ENCODE measurements around the gene FCRLA.

FCRLA gene

GRCh38 chr1:161749509-161750407 is 42.7 kb downstream of the FCRLA start, which contains the start of gene DUSP12:
TSS of gene DUSP12 (plus strand) at chr1:161749786. CDS start at chr1:161749802, 16 bp downstream.
- H3K9me3 ChIP-seq (ENCODE audit: control insufficient read depth, insufficient read depth, low read length) = no peaks in the 10 kb centered on the region
- peaks cover 38% of the 10 kb centered on the region for H3K79me2 ChIP-seq (ENCODE audit: control insufficient read depth, low read length)
- no peaks in the 10 kb centered on the region for H4K20me1 ChIP-seq (ENCODE audit: control insufficient read depth, insufficient read depth, low read depth, low read length)
- TF ChIP-seq EZH2phosphoT487 (IDR thresholded peaks at IDR 0.05; ENCODE audit: borderline replicate concordance, low read length) = no peak
- TF ChIP-seq, protein P1, sequence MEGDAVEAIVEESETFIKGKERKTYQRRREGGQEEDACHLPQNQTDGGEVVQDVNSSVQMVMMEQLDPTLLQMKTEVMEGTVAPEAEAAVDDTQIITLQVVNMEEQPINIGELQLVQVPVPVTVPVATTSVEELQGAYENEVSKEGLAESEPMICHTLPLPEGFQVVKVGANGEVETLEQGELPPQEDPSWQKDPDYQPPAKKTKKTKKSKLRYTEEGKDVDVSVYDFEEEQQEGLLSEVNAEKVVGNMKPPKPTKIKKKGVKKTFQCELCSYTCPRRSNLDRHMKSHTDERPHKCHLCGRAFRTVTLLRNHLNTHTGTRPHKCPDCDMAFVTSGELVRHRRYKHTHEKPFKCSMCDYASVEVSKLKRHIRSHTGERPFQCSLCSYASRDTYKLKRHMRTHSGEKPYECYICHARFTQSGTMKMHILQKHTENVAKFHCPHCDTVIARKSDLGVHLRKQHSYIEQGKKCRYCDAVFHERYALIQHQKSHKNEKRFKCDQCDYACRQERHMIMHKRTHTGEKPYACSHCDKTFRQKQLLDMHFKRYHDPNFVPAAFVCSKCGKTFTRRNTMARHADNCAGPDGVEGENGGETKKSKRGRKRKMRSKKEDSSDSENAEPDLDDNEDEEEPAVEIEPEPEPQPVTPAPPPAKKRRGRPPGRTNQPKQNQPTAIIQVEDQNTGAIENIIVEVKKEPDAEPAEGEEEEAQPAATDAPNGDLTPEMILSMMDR (IDR thresholded peaks at IDR 0.05; ENCODE audit: low read depth, low read length, poor library complexity, severe bottlenecking) = peak; percentile 47
- peak within 1 kb of the TSS; percentile 87 for H3K4me2 ChIP-seq (ENCODE audit: low read length)
- H3K36me3 ChIP-seq (ENCODE audit: control insufficient read depth, low read length) = peaks cover 34% of the 10 kb centered on the region
- no peaks in the 10 kb centered on the region for H3F3A ChIP-seq (ENCODE audit: control insufficient read depth, insufficient read depth)
- H3K9me2 ChIP-seq (replicated peaks; ENCODE audit: control insufficient read depth, low read length) = no peaks in the 10 kb centered on the region
- H3K27ac ChIP-seq (ENCODE audit: low read depth, low read length) = peak within 1 kb of the TSS; percentile 62
- H3K4me1 ChIP-seq (ENCODE audit: control insufficient read depth, low read length) = peaks cover 30% of the 10 kb centered on the region
- no peaks in the 10 kb centered on the region for H3K27me3 ChIP-seq (ENCODE audit: control insufficient read depth, low read length)
- H3K4me3 ChIP-seq (ENCODE audit: low read length) = peak within 1 kb of the TSS; percentile 93

DNA sequence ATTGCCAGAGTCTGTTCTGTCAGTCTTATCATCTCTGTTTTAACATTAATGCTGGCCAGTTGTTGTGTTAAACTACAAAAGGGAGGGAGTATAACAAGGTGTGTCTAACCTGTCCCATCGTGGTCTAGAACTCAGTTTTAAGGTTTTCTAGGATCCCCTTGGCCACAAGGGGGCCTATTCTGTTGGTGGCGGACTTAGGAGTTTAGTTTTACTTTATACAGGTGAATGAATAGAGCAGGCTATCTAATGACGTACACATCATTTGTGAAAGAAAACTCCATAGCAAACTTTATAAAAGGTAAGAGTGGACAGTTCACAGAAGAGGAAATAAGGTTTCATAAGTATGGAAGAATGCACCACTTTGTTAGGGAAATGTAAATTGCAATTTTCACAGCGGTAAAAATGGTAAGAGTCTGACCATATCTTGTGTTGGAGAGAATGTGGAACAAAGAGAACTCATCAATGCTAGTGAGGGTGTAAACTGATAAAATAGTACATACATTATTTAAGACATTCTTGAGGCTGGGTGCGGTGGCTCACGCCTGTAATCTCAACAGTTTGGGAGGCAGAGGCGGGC is 56.6 kb downstream of the FCRLA start:
- H3K79me2 ChIP-seq (ENCODE audit: control insufficient read depth, low read length) = peaks cover 26% of the 10 kb centered on the region
- no peaks in the 10 kb centered on the region for H3K9me3 ChIP-seq (ENCODE audit: control insufficient read depth, insufficient read depth, low read length)
- peaks cover 25% of the 10 kb centered on the region for H3F3A ChIP-seq (ENCODE audit: control insufficient read depth, insufficient read depth)
- H3K27me3 ChIP-seq (ENCODE audit: control insufficient read depth, low read length) = no peaks in the 10 kb centered on the region; the same call in 1 of the 2 replicates
- H3K4me2 ChIP-seq (ENCODE audit: low read length) = peak overlapping the region; percentile 82
- H3K4me3 ChIP-seq (ENCODE audit: low read length) = peak overlapping the region; percentile 100
- TF ChIP-seq, protein P1 (IDR thresholded peaks at IDR 0.05; ENCODE audit: low read depth, low read length, poor library complexity, severe bottlenecking) = peak; percentile 85
- no peak for TF ChIP-seq EZH2phosphoT487 (IDR thresholded peaks at IDR 0.05; ENCODE audit: borderline replicate concordance, low read length)
- peaks cover 10% of the 10 kb centered on the region; the same call in 1 of the 2 replicates for H4K20me1 ChIP-seq (ENCODE audit: control insufficient read depth, insufficient read depth, low read depth, low read length)
- 0 out of 2 replicates have a peak overlapping the region, but pooled peaks have one; percentile 20 for H3K27ac ChIP-seq (ENCODE audit: low read depth, low read length)
- peaks cover 29% of the 10 kb centered on the region for H3K4me1 ChIP-seq (ENCODE audit: control insufficient read depth, low read length)
- peaks cover 10% of the 10 kb centered on the region for H3K36me3 ChIP-seq (ENCODE audit: control insufficient read depth, low read length)
- H3K9me2 ChIP-seq (replicated peaks; ENCODE audit: control insufficient read depth, low read length) = no peaks in the 10 kb centered on the region

Measured in DOHH2 (cell line).